ENCODE measurements around the gene TEX19. TPM values are rescaled to one million over a fixed set of nuclear protein-coding genes. Genes with fewer than 3 reads are reported as not detected.
"Not testable (repeated sequence)": the region's sequence is repeated elsewhere in the genome, so short reads cannot be mapped to it uniquely, and the experiment has no call there.

TEX19 gene
- total and polyA plus RNA-seq, 3 donors from 2014 or later = 21.9 to 37.8 (median 31.2) TPM

- H3K9me3 ChIP-seq = no peaks in the 10 kb centered on the region
- H3K27me3 ChIP-seq = no peaks in the 10 kb centered on the region
- DNase-seq = no peak
- WGBS, 2 donors = 59 to 69% methylated on average over 23 of the region's 23 CpGs
- H3K4me1 ChIP-seq = peaks cover 12% of the 10 kb centered on the region
- H3K4me3 ChIP-seq = no peak overlapping the region
- no peaks in the 10 kb centered on the region for H3K36me3 ChIP-seq (ENCODE audit: low read depth, missing control alignments)
- no peak overlapping the region for H3K27ac ChIP-seq
- intact Hi-C loops (cut with DNase I; ENCODE audit: low total_unique reads) = loop anchor here (5.0 kb wide), 1 partner anchor 631 kb away; no protein-coding TSS in a partner anchor
- TF ChIP-seq CTCF (IDR thresholded peaks at IDR 0.05) (no peak), POLR2A (IDR thresholded peaks at IDR 0.05) (no peak)
Observed at GRCh38 chr17:82380860-82381702, 22.0 kb downstream of the TEX19 start.

DNA sequence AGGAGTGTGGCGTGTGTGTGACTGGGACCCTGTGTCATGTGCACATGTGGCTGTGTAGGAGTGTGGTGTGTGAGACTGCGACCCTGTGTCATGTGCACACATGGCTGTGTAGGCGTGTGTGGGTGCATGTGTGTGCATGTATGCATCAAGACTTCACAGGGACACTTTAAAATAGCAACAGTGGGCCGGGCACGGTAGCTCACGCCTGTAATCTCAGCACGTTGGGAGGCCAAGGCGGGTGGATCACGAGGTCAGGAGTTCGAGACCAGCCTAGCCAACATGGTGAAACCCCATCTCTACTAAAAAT is 22.6 kb downstream of the TEX19 start:
- peaks cover 16% of the 10 kb centered on the region for H3K4me1 ChIP-seq
- not testable (repeated sequence) for H3K36me3 ChIP-seq (ENCODE audit: low read depth, missing control alignments); H3K27me3 ChIP-seq; H3K27ac ChIP-seq; H3K9me3 ChIP-seq; DNase-seq; H3K4me3 ChIP-seq
- 67 to 81% methylated on average over 10 of the region's 10 CpGs for WGBS, 2 donors
- intact Hi-C loops (cut with DNase I; ENCODE audit: low total_unique reads) = loop anchor here (5.0 kb wide), 1 partner anchor 631 kb away; no protein-coding TSS in a partner anchor

DNA sequence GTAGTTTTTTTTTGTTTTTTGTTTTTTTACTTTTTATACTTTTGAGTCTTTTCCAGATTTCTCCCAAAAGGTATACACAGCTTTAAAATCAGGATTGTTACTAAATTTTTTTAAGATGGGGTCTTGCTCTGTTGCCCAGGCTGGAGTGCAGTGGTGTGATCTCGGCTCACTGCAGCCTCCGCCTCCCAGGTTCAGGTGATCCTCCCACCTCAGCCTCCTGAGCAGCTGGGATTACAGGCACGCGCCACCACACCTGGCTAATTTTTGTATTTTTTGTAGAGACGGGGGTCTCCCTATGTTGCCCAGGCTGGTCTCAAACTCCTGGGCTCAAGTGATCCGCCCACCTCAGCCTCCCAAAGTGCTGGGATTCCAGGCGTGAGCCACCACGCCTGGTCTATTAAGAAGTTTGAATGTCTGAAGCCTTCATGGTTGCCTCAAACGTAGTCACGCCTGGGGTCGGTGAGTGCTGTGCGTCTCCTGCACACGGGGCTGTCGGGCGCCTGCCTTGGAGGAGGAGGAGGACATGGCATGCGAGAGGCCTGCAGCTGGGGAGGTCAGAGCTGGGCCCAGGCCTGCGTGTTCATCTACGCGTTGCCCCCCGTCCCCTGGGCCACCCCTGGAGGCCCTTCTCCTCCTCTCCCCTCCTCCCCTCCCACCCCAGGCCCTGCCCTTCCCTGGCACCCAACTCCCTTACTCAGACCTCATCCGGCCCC is 23.3 kb downstream of the TEX19 start:
- not testable (repeated sequence) for DNase-seq; H3K36me3 ChIP-seq (ENCODE audit: low read depth, missing control alignments); H3K9me3 ChIP-seq; H3K27me3 ChIP-seq; H3K27ac ChIP-seq; H3K4me3 ChIP-seq
- intact Hi-C loops (cut with DNase I; ENCODE audit: low total_unique reads) = loop anchor here (5.0 kb wide), 1 partner anchor 630 kb away; no protein-coding TSS in a partner anchor
- 89 to 90% methylated on average over 21 of the region's 21 CpGs for WGBS, 2 donors
- peaks cover 16% of the 10 kb centered on the region for H3K4me1 ChIP-seq

- Histone ChIP-seq H3K27me3 (no peaks in the 10 kb centered on the region), H3K4me3 (no peak overlapping the region), H3K36me3 (ENCODE audit: low read depth, missing control alignments) (no peaks in the 10 kb centered on the region), H3K27ac (no peak overlapping the region), H3K9me3 (no peaks in the 10 kb centered on the region), H3K4me1 (peaks cover 16% of the 10 kb centered on the region)
- intact Hi-C loops (cut with DNase I; ENCODE audit: low total_unique reads) = loop anchor here (5.0 kb wide), 1 partner anchor 629 kb away; no protein-coding TSS in a partner anchor
- 73 to 89% methylated on average over 7 to 11 of the region's 11 CpGs for WGBS, 2 donors
- TF ChIP-seq CTCF (IDR thresholded peaks at IDR 0.05) (no peak), POLR2A (IDR thresholded peaks at IDR 0.05) (no peak)
- no peak for DNase-seq
Observed at GRCh38 chr17:82382933-82383255, 23.8 kb downstream of the TEX19 start.

- Histone ChIP-seq H3K27me3 (no peaks in the 10 kb centered on the region), H3K27ac (no peak overlapping the region), H3K4me3 (no peak overlapping the region), H3K9me3 (no peaks in the 10 kb centered on the region), H3K4me1 (peaks cover 16% of the 10 kb centered on the region), H3K36me3 (ENCODE audit: low read depth, missing control alignments) (no peaks in the 10 kb centered on the region)
- intact Hi-C loops (cut with DNase I; ENCODE audit: low total_unique reads) = loop anchor here (5.0 kb wide), 1 partner anchor 629 kb away; no protein-coding TSS in a partner anchor
- DNase-seq = no peak
- 68% methylated on average over 14 of the region's 18 CpGs; no CpG with 5 or more reads in 1 of the 2 donors for WGBS, 2 donors
- no peak for TF ChIP-seq POLR2A (IDR thresholded peaks at IDR 0.05)
- TF ChIP-seq CTCF (IDR thresholded peaks at IDR 0.05) = no peak
Observed at GRCh38 chr17:82383411-82383810, 24.4 kb downstream of the TEX19 start.
